Stimulated activated CD8-positive, alpha-beta memory T cell treated with anti-CD3 and anti-CD28 coated beads, Interleukin-4, amount 100 ng/mL, for 48 hours (primary cell): ENCODE results near the gene RAPGEF6.
A peak's percentile ranks its signal among the peaks of the same experiment; 100 is the strongest.
"Not testable (repeated sequence)": the region's sequence is repeated elsewhere in the genome, so short reads cannot be mapped to it uniquely, and the experiment has no call there.

Experiments used
- DNase-seq: peaks from one replicate; pipeline ENCODE4 v3.0.0-alpha.2; 2020

RAPGEF6 gene, protein sequence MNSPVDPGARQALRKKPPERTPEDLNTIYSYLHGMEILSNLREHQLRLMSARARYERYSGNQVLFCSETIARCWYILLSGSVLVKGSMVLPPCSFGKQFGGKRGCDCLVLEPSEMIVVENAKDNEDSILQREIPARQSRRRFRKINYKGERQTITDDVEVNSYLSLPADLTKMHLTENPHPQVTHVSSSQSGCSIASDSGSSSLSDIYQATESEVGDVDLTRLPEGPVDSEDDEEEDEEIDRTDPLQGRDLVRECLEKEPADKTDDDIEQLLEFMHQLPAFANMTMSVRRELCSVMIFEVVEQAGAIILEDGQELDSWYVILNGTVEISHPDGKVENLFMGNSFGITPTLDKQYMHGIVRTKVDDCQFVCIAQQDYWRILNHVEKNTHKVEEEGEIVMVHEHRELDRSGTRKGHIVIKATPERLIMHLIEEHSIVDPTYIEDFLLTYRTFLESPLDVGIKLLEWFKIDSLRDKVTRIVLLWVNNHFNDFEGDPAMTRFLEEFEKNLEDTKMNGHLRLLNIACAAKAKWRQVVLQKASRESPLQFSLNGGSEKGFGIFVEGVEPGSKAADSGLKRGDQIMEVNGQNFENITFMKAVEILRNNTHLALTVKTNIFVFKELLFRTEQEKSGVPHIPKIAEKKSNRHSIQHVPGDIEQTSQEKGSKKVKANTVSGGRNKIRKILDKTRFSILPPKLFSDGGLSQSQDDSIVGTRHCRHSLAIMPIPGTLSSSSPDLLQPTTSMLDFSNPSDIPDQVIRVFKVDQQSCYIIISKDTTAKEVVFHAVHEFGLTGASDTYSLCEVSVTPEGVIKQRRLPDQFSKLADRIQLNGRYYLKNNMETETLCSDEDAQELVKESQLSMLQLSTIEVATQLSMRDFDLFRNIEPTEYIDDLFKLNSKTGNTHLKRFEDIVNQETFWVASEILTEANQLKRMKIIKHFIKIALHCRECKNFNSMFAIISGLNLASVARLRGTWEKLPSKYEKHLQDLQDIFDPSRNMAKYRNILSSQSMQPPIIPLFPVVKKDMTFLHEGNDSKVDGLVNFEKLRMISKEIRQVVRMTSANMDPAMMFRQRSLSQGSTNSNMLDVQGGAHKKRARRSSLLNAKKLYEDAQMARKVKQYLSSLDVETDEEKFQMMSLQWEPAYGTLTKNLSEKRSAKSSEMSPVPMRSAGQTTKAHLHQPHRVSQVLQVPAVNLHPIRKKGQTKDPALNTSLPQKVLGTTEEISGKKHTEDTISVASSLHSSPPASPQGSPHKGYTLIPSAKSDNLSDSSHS (N-terminal part only)

DNA sequence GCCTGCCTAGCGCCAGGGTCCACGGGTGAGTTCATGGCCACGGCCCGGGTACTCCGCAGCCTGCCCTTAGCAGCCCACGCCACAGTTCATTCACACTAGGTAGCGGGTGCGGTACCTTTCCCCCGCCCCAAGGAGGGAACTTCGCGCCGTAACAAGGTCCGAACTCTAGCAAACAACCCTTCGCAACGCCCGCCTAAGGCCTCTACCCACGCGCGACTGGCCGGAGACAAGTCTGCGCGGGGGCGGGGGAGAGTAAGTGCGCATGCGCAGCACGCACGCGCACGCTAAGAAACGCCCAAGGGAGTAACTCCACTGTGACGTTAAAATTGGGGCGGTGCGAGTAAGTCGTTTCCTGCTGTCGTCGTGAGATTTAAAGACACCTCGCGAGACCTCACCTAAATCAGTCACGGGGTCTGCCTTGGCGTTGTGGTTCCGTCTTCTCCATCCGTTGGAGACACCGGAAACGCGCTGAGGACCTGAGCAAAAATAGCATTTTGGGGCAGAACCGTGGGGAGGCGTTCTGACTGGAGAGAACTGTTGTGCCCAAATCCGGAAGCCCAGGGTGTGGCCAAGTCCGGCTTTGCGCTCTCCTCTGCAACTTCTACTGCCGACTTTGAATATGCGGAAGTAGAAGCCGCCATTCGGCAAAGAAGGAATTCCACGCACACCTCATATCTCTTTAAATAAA, at the start of gene RAPGEF6:
Gene RAPGEF6 (minus strand): TSS at position 234 of the 688 bp plus-strand sequence. CDS start 199 bp downstream, at position 35.
- DNase-seq = peak; percentile 96

DNA sequence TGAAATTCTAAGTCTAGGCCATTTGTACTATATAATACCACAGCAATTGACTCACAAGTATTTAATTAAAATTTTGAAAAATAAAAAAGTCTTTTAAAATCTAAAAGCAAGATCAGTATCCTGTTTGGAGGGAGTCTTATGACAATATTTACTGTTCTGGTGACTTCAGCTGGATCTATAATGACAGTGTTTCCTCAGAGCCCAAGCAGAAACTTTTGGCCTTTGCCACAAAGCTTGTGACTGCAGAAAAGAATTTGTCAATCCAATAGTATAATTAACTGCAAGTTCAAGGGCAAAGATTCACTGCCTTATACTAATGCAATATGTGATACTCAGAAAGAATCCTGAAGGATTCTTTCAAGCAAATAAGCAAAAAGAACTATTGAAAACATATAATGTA, 49.6 kb upstream of the RAPGEF6 start:
- no peak for DNase-seq

DNA sequence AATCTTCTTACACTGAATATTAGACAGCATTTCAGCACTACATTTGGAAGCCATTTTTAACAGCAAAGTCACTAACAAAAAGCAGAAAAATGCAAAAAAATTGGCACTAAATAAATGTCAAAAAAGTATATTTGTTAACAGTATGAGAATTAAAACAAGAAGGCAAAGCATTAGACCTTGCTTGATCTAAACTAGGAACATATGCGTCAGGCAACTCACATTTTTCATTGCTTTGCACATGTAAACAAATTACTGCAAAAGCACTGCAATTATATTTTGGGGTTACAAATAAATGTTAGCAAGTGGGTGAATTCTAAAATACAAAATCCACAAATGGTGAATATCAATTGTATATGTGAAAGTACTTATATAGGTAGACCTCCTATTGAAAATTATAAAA, 49.0 kb upstream of the RAPGEF6 start:
- no peak for DNase-seq

DNA sequence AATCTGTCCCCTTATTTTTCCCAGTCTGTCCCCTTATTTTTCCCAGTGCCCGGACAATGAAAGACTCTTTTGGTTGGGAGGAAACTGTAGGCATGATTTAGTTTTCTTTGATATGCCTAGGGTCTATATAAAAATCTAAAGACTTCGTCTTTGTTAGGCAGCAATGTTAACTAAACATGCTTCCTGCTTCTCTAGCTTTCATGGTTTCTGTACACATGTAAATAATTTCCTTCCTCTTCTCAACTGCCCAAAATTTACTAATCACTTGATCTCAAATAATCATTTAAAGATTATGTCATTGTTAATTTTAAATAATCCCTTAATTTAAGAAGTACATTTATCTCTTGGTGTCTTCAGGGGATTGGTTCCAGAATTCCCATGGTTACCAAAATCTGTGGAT, 47.8 kb upstream of the RAPGEF6 start:
- DNase-seq = no peak

DNA sequence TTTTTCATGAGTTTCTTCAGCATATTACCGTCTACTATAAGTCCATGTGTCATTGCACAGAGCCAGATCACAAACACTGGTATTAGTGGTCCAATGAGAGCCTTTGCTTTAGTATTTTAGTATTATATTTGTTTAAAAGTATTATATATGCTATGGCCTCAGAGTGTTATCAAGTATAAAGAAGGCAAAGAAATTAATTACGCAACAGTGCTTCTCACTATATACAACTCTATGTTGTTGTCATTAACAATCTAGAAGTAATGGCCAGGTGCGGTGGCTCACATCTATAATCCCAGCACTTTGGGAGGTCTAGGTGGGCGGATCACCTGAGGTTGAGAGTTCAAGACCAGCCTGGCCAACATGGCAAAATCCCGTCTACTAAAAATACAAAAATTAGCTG, 47.1 kb upstream of the RAPGEF6 start:
- DNase-seq = no peak

DNA sequence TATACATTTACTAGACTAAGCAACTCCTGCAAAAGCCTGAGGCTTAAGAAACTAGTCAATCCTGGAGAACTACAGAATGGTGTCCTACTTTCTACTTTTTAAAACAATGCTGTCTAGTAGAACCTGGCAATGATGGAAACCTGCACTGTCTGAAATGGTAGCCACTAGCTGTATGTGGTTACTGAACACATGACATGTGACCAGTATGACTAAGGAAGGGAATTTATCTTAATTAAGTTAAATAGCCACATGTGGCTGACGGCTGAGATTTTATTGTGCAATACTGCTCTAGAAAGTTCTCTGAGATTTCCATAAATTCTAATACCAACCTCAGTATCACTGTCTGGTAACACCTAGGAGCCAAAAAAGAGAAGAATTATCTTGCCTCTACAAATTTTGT, 44.9 kb upstream of the RAPGEF6 start:
- no peak for DNase-seq

DNA sequence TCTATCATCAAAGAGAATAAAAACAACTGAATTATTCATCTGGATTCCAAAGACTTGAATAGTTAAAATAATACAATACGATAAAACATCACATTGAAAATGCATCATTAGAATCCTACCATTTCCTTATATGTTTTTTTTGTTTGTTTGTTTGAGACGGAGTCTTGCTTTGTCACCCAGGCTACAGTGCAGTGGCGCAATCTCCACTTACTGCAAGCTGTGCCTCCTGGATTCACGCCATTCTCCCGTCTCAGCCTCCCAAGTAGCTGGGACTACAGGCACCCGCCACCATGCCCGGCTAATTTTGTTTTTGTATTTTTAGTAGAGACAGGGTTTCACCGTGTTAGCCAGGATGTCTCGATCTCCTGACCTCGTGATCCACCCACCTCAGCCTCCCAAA, 43.2 kb upstream of the RAPGEF6 start:
- DNase-seq = not testable (repeated sequence)

DNA sequence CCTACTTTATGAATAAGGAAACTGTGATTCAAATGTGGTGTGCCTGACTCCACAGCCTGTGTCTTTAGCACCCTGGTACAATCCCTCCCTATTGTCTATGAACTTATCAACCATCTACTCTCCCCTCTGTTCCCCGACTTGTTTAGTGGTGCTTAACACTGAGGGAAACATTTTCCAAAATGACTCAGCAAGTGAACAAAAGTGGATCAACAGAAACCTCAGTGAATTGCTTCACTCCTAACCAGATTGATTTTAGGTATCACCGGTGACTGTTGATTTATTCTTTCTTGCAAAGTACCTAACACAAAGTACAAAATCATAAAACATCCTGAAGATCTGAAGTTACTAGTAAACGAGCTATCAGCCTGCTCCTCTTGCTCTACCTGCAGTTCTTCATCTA, 42.1 kb upstream of the RAPGEF6 start:
- no peak for DNase-seq

DNA sequence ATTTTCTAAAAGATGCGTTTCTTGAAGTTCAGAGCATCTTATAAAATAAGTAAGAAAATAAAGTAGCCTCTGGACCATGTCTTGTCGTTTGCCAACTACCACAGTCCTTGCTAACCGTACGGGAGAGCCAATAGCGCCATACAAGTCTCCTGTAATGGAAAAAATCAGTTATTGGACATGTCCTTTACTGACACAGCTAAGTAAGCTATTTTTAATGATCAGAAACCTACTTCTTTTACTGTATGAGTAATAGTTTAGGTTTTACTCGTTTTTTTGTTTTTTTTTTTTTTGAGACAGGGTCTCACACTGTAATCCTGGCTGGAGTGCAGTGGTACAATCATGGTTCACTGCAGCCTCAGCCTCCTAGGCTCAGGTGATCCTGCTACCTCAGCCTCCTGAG, 37.7 kb upstream of the RAPGEF6 start:
- DNase-seq = no peak

DNA sequence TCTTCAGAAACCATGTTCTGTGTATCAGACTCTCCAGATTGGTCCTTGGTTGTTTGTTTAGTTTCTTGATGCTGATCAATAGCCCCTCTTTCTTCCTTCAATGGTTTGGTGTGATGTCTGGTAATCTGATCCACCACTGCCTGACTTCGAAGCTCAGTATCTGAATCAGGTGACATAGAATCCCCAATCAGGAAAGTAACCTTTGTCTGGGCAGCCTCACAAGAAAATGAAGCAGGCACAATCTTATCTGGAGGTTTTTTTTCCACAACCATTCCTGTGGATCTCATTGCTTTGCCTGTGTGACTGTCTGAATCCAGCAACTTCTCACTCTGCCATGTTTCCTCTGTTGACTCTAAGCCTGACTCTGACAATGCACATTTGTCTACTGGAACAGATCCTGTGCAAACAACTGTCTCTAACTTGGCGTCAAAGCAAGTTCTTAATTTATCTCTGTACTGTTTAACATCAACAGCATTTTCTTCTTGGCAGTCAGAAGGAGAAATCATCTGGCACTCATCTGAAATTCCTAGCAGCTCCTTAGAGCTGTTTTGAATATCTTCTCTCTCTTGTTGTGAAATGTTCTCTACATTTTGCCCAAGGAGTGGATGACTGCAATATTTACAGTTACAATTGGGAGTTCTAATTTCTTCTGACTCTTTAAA, 37.1 kb upstream of the RAPGEF6 start:
- no peak for DNase-seq

DNA sequence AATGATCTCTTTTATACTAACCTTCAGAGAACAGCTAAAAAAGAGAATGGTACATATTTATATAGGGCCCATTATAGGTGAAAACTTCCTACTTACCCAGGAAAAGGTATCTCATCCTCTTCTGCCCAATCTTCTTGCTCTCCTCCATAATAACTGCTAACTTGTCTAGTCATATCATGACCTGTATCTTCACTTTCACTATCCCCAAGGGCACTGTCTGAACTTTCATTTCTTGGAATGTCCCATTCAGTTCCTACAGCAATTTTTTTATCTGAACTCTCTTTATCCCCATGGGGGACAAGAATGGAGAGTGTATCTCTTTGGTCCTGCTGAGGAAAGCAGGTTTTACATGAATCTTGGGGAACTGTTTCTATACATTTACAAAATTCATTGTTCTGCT, 36.4 kb upstream of the RAPGEF6 start:
- DNase-seq = no peak

DNA sequence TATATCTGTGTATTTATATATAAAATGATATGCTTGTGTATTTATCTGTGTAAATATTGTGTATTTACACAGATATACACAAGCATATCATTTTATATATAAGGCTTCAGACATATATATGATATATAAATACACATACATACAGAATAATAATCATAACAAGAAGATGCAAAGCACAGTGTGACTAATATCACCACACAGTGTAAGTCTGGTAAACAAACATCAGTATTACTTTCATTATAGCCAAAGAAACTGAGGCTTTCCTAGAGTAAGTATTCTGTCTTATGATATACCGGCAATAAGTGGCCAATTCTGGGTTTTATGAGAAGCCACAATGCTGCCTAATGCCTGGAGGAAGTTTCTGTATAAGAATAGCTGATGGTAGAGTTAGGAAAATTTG, 29.9 kb upstream of the RAPGEF6 start:
- DNase-seq = no peak

DNA sequence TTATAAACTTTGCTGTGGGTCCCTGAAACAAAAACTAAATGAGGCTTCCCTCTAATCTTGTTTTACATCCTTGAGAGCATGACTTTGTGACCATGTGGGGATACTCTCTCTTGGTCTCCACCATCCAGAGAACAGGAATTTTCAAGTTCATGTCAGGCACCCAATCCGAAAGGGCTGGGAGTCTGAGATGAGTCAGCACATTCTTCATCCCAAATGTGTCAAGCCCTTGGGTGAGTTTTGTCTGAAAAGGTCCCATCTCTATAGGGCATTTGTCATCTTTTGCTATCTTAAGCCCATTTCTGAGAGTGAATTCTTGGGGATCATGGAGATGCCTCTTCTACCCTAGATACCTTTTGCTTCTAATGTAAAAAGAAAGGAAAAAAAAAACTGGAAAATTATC, 26.9 kb upstream of the RAPGEF6 start:
- DNase-seq = no peak

DNA sequence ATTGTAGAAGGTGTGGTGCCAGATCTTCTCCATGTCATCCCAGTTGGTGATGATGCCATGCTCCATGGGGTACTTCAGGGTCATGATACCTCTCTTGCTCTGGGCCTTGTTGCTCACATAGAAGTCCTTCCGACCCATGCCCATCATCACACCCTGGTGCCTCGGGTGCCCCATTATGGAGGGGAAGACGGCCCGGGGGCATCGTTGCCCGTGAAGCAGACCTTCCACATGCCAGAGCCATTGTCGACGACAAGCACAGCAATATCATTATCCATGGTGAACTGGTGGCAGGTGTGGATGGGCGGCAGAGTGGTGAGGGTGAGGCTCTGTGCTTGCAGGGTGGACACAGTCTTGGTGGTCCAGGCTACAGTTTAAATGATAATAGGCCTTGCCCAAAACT, 24.8 kb upstream of the RAPGEF6 start:
- DNase-seq = no peak

DNA sequence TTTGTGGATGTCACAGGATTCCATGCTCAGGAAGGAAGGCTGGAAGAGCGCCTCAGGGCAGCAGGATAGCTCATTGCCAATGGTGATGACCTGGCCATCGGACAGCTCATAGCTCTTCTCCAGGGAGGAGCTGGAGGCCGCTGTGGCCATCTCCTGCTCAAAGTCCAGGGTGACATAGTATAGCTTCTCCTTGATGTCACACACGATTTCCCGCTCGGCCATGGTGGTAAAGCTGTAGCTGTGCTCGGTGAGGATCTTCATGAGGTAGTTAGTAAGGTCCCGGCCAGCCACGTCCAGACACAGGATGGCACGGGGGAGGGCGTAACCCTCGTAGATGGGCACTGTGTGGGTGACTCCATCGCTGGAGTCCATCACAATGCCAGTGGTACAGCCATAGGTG, 24.3 kb upstream of the RAPGEF6 start:
- no peak for DNase-seq

DNA sequence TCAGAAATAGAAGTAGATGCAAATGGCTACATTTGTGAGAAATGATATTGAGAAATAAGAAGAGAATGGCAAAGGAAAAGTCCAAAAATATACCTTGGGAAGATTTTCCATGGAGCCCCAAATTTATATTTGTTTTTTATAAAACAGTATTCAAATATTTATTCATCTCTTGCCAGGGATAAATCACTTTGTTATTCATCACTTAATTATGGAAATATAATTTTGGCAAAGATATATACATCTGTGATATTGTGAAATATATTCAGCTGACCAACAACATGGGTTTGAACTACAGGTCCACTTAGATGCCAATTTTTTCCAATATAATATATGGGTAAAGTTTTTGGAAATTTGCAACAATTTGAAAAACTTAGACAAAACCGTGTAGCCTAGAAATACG, 19.7 kb upstream of the RAPGEF6 start:
- DNase-seq = no peak

DNA sequence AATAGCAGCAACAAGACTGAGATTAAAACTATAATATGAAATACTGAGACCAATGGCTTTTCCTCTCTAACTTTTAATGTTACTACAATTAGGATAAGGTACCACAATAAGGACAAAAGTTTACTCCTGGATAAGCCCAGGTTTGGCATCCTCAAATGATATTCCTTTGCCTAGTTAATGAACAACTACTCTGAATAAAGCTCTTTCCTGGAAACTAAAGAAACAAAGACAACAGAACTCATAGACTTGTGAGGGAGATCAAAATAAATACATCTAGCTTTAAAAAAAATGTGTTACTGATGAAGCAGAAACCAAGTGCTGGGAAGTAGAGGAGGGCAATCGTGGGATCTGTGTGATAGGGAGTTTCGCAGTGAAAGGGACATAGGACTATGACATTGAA, 19.3 kb upstream of the RAPGEF6 start:
- DNase-seq = no peak

DNA sequence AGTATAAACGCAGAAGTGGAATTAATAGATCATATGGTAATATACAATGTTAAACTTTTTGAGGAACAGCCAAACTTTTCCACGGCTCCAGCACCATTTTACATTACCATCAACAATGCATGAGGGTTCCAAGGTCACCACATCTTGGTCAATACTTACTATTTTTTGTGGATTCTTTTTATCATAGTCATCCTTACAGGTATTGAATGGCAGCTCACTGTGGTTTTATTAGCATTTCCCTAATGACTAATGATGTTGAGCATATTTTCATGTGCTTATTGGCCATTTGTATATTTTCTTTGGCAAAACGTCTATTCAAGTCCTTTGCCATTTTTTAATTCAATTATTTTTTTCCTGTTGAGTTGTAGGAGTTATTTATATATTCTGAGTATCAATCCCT, 14.1 kb upstream of the RAPGEF6 start:
- no peak for DNase-seq

DNA sequence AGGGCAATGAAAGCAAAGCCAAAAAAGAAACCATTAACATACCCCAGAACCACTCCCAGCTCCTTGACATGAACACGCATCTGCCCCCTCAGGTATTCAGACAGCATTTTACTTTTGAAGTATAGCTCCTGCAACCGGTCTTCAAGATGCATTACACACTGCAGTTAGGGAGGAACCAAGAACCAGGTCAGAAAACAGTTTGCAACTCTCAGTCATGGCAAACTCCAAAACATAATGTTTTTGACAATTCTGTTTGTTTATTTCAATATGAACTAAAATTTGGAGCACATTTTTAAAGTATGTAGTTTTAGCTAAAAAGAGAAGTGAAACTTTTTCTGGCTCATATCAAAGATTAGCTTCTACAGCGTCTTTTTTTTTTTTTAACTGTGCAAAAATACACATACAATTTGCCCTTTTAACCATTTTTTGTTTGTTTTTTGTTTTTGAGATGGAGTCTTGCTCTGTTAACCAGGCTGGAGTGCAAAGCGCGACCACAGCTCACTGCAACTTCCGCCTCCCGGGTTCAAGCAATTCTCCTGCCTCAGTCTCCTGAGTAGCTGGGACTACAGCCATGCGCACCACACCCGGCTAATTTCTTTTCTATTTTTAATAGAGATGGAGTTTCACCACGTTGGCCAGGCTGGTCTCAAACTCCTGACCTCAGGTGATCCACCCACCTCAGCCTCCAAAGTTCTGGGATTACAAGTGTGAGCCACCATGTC, 12.2 kb upstream of the RAPGEF6 start:
- no peak for DNase-seq

DNA sequence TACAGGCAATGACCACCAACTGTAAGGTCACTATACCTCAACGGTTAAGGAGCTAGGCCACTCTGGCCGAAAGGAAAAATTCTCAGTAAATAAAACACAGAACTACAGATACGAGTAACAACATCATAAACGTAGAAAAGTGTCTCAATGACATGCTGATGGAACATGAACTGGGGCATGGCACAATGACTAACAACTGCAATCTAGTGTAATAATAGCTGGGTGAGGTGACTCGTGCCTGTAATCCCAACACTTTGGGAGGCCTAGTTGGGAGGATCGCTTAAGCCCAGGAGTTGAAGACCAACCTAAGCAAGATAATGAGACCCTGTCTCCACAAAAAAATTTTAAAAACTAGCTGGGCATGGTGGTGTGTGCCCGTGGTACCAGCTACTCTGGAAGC, 9.8 kb upstream of the RAPGEF6 start:
- no peak for DNase-seq

DNA sequence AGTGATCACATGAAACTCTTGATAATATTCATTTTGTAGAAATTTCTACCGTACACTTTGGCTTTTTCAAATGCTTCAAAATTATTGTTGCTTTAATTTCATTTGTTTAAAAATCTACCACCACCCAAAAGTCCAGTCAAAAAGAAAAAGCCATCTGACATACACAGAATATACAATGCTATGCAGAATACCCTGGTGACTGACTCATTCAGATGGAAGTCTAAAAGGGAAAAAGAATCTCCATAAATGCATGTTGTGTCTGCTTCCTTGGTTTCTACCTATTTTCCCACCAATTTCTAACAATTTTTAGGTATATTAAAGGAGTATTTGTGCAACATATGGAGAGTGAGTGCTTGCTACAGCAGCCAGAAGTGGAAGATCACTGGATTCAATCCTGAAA, 9.3 kb upstream of the RAPGEF6 start:
- no peak for DNase-seq

DNA sequence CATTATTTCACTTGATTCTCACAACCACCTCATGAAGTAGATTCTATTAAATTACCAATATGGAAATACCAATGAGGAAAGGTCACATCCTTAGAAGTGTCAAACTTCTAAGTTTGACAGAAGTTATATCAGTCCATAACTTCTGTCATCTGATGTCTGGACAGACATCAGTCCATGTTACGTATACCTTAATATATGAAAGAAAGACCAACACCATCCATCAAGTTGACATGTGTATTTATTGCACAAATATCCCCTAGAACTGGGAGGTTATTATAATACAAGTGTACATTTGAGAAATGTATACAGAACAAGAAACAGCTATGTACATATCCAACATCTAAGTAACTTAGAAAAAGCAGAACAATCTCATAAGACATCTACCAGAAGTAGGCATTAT, 6.5 kb upstream of the RAPGEF6 start:
- DNase-seq = no peak
